NB4 (cell line): ENCODE data around the gene GYS1.

Experiments used
- POLR2A ChIP-seq: IDR thresholded peaks from 2 replicates; pipeline ENCODE4 v1.6.1; 2011; ENCODE audit warnings: mild to moderate bottlenecking; ENCODE audit not compliant: insufficient read length; ENCODE audit errors: extremely low read depth
- TF ChIP-seq, protein P1 (sequence below): IDR thresholded peaks from one replicate; pipeline ENCODE4 v1.5.1; 2012; ENCODE audit warnings: low read depth, low read length

- TF ChIP-seq, protein P1, sequence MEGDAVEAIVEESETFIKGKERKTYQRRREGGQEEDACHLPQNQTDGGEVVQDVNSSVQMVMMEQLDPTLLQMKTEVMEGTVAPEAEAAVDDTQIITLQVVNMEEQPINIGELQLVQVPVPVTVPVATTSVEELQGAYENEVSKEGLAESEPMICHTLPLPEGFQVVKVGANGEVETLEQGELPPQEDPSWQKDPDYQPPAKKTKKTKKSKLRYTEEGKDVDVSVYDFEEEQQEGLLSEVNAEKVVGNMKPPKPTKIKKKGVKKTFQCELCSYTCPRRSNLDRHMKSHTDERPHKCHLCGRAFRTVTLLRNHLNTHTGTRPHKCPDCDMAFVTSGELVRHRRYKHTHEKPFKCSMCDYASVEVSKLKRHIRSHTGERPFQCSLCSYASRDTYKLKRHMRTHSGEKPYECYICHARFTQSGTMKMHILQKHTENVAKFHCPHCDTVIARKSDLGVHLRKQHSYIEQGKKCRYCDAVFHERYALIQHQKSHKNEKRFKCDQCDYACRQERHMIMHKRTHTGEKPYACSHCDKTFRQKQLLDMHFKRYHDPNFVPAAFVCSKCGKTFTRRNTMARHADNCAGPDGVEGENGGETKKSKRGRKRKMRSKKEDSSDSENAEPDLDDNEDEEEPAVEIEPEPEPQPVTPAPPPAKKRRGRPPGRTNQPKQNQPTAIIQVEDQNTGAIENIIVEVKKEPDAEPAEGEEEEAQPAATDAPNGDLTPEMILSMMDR, result no peak
- TF ChIP-seq POLR2A, result no peak
Measured at GRCh38 chr19:48935864-48936263, 57.2 kb downstream of the GYS1 start.
